Measurements from ENCODE around the gene PRR29.
"Not testable (repeated sequence)": the region's sequence is repeated elsewhere in the genome, so short reads cannot be mapped to it uniquely, and the experiment has no call there.

The PRR29 gene

DNA sequence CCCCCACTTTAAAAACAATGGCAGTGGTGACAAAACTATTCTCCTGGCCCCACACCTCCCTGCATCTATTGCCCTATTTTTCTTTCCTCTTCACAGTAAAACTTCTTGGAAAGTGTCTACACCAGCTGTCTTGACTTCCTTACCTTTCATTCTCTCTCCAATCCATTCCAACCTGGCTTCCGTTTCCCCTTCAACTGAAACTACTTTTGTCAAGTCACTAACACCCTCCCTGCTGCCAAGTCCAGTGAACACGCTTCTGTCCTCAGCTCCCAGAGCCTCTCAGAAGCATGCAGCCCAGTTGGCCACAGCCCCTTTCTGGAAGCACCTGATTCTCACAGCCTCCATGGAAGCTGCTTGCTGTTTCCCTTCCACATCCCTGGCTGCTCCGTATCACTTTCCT lies 21.4 kb upstream of the PRR29 start:
- Histone ChIP-seq H3K36me3 (ENCODE audit: control insufficient read depth, low read length) (no peaks in the 10 kb centered on the region), H3K4me1 (ENCODE audit: control insufficient read depth, low read length) (no peaks in the 10 kb centered on the region), H3K9me3 (ENCODE audit: control insufficient read depth, insufficient read depth, low read length) (0 out of 2 replicates have a peak, but pooled peaks cover 1% of the 10 kb centered on the region), H3K4me2 (ENCODE audit: low read length) (no peak overlapping the region), H4K20me1 (ENCODE audit: control insufficient read depth, insufficient read depth, low read depth, low read length) (no peaks in the 10 kb centered on the region), H3K9me2 (replicated peaks; ENCODE audit: control insufficient read depth, low read length) (no peaks in the 10 kb centered on the region), H3F3A (ENCODE audit: control insufficient read depth, insufficient read depth) (no peaks in the 10 kb centered on the region), H3K27me3 (ENCODE audit: control insufficient read depth, low read length) (peaks cover 37% of the 10 kb centered on the region), H3K79me2 (ENCODE audit: control insufficient read depth, low read length) (no peaks in the 10 kb centered on the region), H3K4me3 (ENCODE audit: low read length) (no peak overlapping the region), H3K27ac (ENCODE audit: low read depth, low read length) (no peak overlapping the region)
- TF ChIP-seq, protein P1, sequence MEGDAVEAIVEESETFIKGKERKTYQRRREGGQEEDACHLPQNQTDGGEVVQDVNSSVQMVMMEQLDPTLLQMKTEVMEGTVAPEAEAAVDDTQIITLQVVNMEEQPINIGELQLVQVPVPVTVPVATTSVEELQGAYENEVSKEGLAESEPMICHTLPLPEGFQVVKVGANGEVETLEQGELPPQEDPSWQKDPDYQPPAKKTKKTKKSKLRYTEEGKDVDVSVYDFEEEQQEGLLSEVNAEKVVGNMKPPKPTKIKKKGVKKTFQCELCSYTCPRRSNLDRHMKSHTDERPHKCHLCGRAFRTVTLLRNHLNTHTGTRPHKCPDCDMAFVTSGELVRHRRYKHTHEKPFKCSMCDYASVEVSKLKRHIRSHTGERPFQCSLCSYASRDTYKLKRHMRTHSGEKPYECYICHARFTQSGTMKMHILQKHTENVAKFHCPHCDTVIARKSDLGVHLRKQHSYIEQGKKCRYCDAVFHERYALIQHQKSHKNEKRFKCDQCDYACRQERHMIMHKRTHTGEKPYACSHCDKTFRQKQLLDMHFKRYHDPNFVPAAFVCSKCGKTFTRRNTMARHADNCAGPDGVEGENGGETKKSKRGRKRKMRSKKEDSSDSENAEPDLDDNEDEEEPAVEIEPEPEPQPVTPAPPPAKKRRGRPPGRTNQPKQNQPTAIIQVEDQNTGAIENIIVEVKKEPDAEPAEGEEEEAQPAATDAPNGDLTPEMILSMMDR (IDR thresholded peaks at IDR 0.05; ENCODE audit: low read depth, low read length, poor library complexity, severe bottlenecking) = no peak
- TF ChIP-seq EZH2phosphoT487 (IDR thresholded peaks at IDR 0.05; ENCODE audit: borderline replicate concordance, low read length) = no peak

DNA sequence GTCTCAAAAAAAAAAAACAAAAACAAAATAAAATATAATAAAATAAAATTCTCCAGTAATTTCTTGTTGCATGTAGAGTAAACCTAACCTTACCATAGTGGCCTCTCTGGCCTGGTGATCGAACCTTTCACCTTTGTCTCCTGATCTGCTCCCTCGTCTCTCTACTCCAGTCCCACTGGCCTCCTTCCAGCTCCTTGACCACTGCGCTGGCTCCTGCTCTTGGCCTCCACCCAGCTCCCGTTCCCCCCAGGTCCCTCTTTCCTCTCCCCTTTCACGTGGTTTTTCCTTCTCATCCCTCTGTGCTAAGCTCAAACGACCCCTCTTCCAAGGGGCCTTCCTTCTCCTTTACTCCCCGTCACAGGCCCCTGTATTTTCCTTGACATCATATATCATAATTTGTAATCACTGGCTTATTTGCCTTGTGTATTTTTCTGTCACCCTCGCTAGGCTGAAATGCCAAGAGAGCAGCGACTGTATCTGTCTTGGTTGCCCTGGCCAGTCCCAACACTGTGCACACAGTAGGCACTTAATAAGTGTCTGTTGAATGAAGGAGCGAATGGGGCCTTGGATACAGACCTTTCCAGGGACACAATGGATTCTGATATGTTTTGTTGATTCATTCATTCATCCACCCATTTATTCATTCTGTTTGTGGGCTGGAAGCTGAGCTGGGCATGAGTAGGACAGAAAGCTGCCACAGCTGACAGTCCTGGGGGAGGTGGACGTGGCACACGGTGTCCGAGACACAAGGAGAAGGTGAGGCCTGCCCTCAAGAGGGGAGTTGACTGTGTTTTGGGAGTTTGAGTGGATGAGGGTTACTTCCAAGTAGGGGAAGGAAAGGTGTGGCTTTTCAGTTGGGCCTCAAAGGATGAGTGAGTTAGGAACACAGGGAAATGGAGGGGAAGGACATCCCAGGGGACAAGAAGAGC lies 19.6 kb upstream of the PRR29 start:
- TF ChIP-seq, protein P1 (IDR thresholded peaks at IDR 0.05; ENCODE audit: low read depth, low read length, poor library complexity, severe bottlenecking) = no peak
- no peak for TF ChIP-seq EZH2phosphoT487 (IDR thresholded peaks at IDR 0.05; ENCODE audit: borderline replicate concordance, low read length)
- Histone ChIP-seq H4K20me1 (ENCODE audit: control insufficient read depth, insufficient read depth, low read depth, low read length) (no peaks in the 10 kb centered on the region), H3K27me3 (ENCODE audit: control insufficient read depth, low read length) (peaks cover 37% of the 10 kb centered on the region), H3F3A (ENCODE audit: control insufficient read depth, insufficient read depth) (no peaks in the 10 kb centered on the region), H3K9me3 (ENCODE audit: control insufficient read depth, insufficient read depth, low read length) (peaks cover 14% of the 10 kb centered on the region; the same call in 1 of the 2 replicates), H3K4me2 (ENCODE audit: low read length) (no peak overlapping the region), H3K79me2 (ENCODE audit: control insufficient read depth, low read length) (no peaks in the 10 kb centered on the region), H3K27ac (ENCODE audit: low read depth, low read length) (no peak overlapping the region), H3K36me3 (ENCODE audit: control insufficient read depth, low read length) (no peaks in the 10 kb centered on the region), H3K4me3 (ENCODE audit: low read length) (no peak overlapping the region), H3K4me1 (ENCODE audit: control insufficient read depth, low read length) (no peaks in the 10 kb centered on the region), H3K9me2 (replicated peaks; ENCODE audit: control insufficient read depth, low read length) (no peaks in the 10 kb centered on the region)

DNA sequence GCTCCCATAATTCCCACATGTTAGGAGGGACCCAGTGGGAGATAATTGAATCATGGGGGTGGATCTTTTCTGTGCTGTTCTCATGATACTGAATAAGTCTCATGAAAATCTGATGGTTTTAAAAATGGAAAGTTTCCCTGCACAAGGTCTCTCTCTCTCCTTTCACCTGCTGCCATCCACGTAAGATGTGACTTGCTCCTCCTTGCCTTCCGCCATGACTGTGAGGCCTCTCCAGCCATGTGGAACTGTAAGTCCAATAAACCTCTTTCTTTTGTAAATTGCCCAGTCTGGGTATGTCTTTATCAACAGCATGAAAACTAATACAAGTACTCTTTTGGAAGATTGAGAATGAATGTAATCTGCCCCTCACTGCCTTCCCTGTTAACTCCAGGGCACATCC lies 15.5 kb upstream of the PRR29 start:
- H3K4me2 ChIP-seq (ENCODE audit: low read length); H3F3A ChIP-seq (ENCODE audit: control insufficient read depth, insufficient read depth); H3K27me3 ChIP-seq (ENCODE audit: control insufficient read depth, low read length); H3K79me2 ChIP-seq (ENCODE audit: control insufficient read depth, low read length); H3K4me3 ChIP-seq (ENCODE audit: low read length); H3K9me2 ChIP-seq (replicated peaks; ENCODE audit: control insufficient read depth, low read length); H3K36me3 ChIP-seq (ENCODE audit: control insufficient read depth, low read length); H3K27ac ChIP-seq (ENCODE audit: low read depth, low read length); H3K4me1 ChIP-seq (ENCODE audit: control insufficient read depth, low read length); H4K20me1 ChIP-seq (ENCODE audit: control insufficient read depth, insufficient read depth, low read depth, low read length): not testable (repeated sequence)
- H3K9me3 ChIP-seq (ENCODE audit: control insufficient read depth, insufficient read depth, low read length) = peaks cover 14% of the 10 kb centered on the region; the same call in 1 of the 2 replicates

DNA sequence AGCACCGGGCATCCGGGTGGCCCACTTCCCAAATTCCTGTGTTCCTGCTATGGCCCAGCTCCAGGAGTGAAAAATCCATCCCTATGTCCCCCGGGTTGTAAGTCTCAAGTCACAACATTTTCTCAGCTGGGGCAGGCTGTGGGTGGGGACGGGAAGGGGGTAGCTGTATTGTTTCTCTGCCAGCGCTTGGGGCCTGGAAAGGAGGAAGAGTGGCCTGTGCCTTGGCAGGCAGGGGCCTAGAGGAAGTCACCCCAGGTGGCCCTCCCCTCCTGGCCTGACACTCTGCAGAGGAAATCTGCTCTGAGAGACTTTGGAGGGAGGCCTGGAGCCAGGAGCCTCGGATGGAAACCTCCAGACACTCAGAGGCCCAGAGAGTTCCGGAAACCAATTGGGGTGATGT lies 14.8 kb upstream of the PRR29 start:
- no peaks in the 10 kb centered on the region for H3K36me3 ChIP-seq (ENCODE audit: control insufficient read depth, low read length)
- H3K27ac ChIP-seq (ENCODE audit: low read depth, low read length) = no peak overlapping the region
- H3K9me3 ChIP-seq (ENCODE audit: control insufficient read depth, insufficient read depth, low read length) = peaks cover 14% of the 10 kb centered on the region; the same call in 1 of the 2 replicates
- H3K9me2 ChIP-seq (replicated peaks; ENCODE audit: control insufficient read depth, low read length) = no peaks in the 10 kb centered on the region
- no peaks in the 10 kb centered on the region for H3K79me2 ChIP-seq (ENCODE audit: control insufficient read depth, low read length)
- H3K4me2 ChIP-seq (ENCODE audit: low read length) = no peak overlapping the region
- H3F3A ChIP-seq (ENCODE audit: control insufficient read depth, insufficient read depth) = no peaks in the 10 kb centered on the region
- no peaks in the 10 kb centered on the region for H4K20me1 ChIP-seq (ENCODE audit: control insufficient read depth, insufficient read depth, low read depth, low read length)
- TF ChIP-seq, protein P1 (IDR thresholded peaks at IDR 0.05; ENCODE audit: low read depth, low read length, poor library complexity, severe bottlenecking) = no peak
- TF ChIP-seq EZH2phosphoT487 (IDR thresholded peaks at IDR 0.05; ENCODE audit: borderline replicate concordance, low read length) = no peak
- no peaks in the 10 kb centered on the region for H3K4me1 ChIP-seq (ENCODE audit: control insufficient read depth, low read length)
- peaks cover 5% of the 10 kb centered on the region; the same call in 1 of the 2 replicates for H3K27me3 ChIP-seq (ENCODE audit: control insufficient read depth, low read length)
- no peak overlapping the region for H3K4me3 ChIP-seq (ENCODE audit: low read length)
